HT1080 (cell line): Measurements from ENCODE around the gene COL4A2. TPM values are rescaled to one million over a fixed set of nuclear protein-coding genes. Genes with fewer than 3 reads are reported as not detected.

ENCODE experiments used
- DNase-seq: peaks from one replicate; pipeline ENCODE4 v3.0.0-alpha.2; 2015; ENCODE audit warnings: low read depth
- total RNA-seq: library from RNA; depleted of rRNA; stranded (reverse); fragments of >200 nt; shearing (Covaris generic); gene quantifications from 2 replicates; pipeline ENCODE4 v1.2.3, GENCODE V29; 2014

The COL4A2 gene
- total RNA-seq, 1 experiment from 2014 or later, result 219 TPM

- no peak for DNase-seq
Measured at GRCh38 chr13:110506859-110507566, 199.9 kb downstream of the COL4A2 start.

GRCh38 chr13:110507678-110508381 lies 200.7 kb downstream of the COL4A2 start:
- no peak for DNase-seq

- DNase-seq, result no peak
Measured at GRCh38 chr13:110509478-110509926, 202.4 kb downstream of the COL4A2 start.

GRCh38 chr13:110509971-110510786 lies 203.1 kb downstream of the COL4A2 start:
- no peak for DNase-seq

- no peak for DNase-seq
Measured at GRCh38 chr13:110511509-110512181, 204.6 kb downstream of the COL4A2 start.

- DNase-seq, result no peak
Measured at GRCh38 chr13:110512198-110512740, 205.2 kb downstream of the COL4A2 start.

GRCh38 chr13:110516500-110516899 lies 209.4 kb downstream of the COL4A2 start:
- no peak for DNase-seq

GRCh38 chr13:110517505-110518225 lies 210.6 kb downstream of the COL4A2 start:
- DNase-seq, result no peak

- DNase-seq, result no peak
Measured at GRCh38 chr13:110518226-110518525, 211.1 kb downstream of the COL4A2 start.

- no peak for DNase-seq
Measured at GRCh38 chr13:110518571-110518970, 211.5 kb downstream of the COL4A2 start.

GRCh38 chr13:110519046-110519445 lies 212.0 kb downstream of the COL4A2 start:
- no peak for DNase-seq

GRCh38 chr13:110519506-110519905 lies 212.4 kb downstream of the COL4A2 start:
- no peak for DNase-seq

GRCh38 chr13:110520431-110521295 lies 213.6 kb downstream of the COL4A2 start:
- no peak for DNase-seq

- no peak for DNase-seq
Measured at GRCh38 chr13:110521296-110521680, 214.2 kb downstream of the COL4A2 start.

- no peak for DNase-seq
Measured at GRCh38 chr13:110521946-110522345, 214.9 kb downstream of the COL4A2 start.

- DNase-seq, result no peak
Measured at GRCh38 chr13:110522721-110523120, 215.6 kb downstream of the COL4A2 start.

- DNase-seq, result no peak
Measured at GRCh38 chr13:110523180-110523579, 216.1 kb downstream of the COL4A2 start.

GRCh38 chr13:110523838-110524540 lies 216.9 kb downstream of the COL4A2 start:
- DNase-seq, result no peak
